WI38 (cell line): ENCODE data around the gene SARS1.

Experiments used
- H3K4me3 ChIP-seq: 2 replicates; pipeline ENCODE4 v1.5.1; 2011; ENCODE audit warnings: low read depth, mild to moderate bottlenecking, control low read depth, low read length
- TF ChIP-seq, protein P1 (sequence below): IDR thresholded peaks from 2 replicates; pipeline ENCODE4 v1.5.1; 2012; ENCODE audit warnings: low read depth, mild to moderate bottlenecking, control low read depth, low read length

SARS1 gene

GRCh38 chr1:109240158-109241152 is 26.7 kb downstream of the SARS1 start:
- no peak overlapping the region for H3K4me3 ChIP-seq
- TF ChIP-seq, protein P1, sequence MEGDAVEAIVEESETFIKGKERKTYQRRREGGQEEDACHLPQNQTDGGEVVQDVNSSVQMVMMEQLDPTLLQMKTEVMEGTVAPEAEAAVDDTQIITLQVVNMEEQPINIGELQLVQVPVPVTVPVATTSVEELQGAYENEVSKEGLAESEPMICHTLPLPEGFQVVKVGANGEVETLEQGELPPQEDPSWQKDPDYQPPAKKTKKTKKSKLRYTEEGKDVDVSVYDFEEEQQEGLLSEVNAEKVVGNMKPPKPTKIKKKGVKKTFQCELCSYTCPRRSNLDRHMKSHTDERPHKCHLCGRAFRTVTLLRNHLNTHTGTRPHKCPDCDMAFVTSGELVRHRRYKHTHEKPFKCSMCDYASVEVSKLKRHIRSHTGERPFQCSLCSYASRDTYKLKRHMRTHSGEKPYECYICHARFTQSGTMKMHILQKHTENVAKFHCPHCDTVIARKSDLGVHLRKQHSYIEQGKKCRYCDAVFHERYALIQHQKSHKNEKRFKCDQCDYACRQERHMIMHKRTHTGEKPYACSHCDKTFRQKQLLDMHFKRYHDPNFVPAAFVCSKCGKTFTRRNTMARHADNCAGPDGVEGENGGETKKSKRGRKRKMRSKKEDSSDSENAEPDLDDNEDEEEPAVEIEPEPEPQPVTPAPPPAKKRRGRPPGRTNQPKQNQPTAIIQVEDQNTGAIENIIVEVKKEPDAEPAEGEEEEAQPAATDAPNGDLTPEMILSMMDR: no peak

- H3K4me3 ChIP-seq: no peak overlapping the region
- TF ChIP-seq, protein P1: no peak
These were observed 27.6 kb downstream of the SARS1 start for GRCh38 chr1:109241344-109241743.

DNA sequence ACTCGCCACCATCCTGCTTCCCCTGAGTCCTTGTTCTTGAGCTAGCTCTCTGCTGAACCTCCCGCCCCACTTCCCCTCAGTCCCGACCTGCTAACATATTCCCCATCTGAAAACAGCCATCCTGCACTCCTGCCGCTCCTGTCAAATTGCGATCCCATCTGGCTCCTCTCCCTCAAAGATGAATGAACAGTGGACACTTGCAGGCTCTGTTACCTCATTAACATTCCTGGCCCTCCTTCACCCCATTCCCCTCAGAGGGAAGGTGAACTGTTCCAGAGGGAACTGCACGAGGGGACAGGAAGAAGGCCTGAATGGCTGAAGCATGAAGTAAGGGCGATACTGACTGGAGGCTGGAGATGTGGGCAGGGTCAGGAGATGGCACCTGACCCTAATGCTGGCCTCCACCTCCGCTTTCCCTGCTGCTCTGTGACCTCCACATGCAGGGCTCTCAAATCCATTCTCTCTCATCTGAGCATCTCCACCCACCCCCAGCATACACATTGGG is 28.2 kb downstream of the SARS1 start:
- TF ChIP-seq, protein P1: no peak
- H3K4me3 ChIP-seq: no peak overlapping the region

GRCh38 chr1:109242387-109242786 is 28.7 kb downstream of the SARS1 start:
- no peak overlapping the region for H3K4me3 ChIP-seq
- TF ChIP-seq, protein P1: no peak

DNA sequence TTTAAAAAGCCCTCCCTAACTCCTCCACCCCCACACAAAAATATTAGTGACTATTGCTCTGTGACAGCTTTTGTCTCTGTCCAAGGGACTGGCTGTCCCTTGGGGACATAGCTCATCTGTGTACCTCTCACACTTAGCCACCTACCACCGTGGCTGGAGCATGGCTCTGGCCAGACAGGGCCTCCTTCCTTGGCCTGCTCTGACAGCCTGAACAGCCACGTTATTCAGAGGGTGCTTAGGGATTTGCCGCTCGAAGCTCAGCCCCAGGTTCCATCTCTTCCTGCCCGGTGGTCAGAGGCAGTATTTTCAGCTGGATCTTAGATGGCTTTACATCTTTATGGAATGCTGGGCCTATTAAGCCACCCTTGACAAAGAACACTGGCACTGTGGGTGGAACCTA is 29.5 kb downstream of the SARS1 start:
- TF ChIP-seq, protein P1: no peak
- no peak overlapping the region for H3K4me3 ChIP-seq

- no peak overlapping the region for H3K4me3 ChIP-seq
- TF ChIP-seq, protein P1: no peak
These were observed 30.3 kb downstream of the SARS1 start for GRCh38 chr1:109243860-109244552.

- TF ChIP-seq, protein P1: no peak
- no peak overlapping the region for H3K4me3 ChIP-seq
These were observed 32.4 kb downstream of the SARS1 start for GRCh38 chr1:109246141-109246551.
